Measurements from ENCODE around the gene PADI6.

Gene PADI6

GRCh38 chr1:17356387-17357026, 15.5 kb upstream of the PADI6 start:
- DNase-seq (ENCODE audit: low read depth), result no peak

- DNase-seq (ENCODE audit: low read depth), result no peak
Observed at GRCh38 chr1:17358557-17358956, 13.4 kb upstream of the PADI6 start.

DNA sequence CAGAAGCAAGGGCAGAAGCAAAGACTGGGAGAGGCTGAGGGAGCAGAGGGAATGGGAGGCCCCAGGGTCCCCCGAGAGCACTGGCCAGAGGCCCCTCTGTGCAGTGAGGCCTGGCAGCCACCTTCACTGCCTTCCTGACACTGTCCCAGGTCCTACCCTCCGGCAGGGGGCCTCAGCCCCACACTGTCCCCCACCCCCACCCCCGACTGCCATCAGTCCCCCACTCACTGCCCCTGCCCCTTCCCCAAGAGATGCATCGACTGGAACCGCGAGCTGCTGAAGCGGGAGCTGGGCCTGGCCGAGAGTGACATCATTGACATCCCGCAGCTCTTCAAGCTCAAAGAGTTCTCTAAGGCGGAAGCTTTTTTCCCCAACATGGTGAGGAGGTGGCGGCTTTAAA, 13.0 kb upstream of the PADI6 start:
- DNase-seq (ENCODE audit: low read depth), result no peak

GRCh38 chr1:17359808-17360207, 12.2 kb upstream of the PADI6 start:
- no peak for DNase-seq (ENCODE audit: low read depth)

DNA sequence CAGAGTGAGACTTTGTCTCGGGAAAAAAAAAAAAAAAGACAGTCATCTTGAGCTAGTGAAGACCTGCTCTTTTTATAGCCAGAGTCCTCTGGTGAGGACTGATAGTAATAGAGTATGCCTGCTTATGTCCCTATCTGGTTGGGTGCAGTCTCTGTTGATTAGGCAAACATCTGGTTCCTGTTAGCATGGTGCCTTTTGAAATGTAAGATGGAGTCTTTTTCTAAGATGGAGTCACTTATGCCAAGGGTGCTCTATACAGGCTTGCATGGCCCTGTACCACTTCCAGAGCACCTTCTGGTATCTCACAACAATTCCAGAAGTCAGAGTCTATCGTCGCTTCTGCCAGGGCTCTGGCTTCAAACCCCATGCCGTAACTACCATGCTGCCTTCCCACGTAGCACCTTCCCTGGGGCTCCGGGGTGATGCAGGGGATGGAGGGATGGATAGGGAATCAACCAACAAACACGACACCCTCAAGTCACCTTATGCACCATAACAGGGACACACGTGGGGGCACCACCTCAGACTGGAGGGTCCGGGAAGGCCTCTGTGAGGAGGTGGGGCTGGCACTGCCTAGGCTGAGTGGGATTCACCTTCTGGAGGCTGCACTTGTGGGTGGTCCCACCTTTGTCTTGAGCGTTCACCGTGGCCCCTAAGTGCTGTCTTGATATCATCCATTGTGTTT, 11.6 kb upstream of the PADI6 start:
- DNase-seq (ENCODE audit: low read depth), result no peak

DNA sequence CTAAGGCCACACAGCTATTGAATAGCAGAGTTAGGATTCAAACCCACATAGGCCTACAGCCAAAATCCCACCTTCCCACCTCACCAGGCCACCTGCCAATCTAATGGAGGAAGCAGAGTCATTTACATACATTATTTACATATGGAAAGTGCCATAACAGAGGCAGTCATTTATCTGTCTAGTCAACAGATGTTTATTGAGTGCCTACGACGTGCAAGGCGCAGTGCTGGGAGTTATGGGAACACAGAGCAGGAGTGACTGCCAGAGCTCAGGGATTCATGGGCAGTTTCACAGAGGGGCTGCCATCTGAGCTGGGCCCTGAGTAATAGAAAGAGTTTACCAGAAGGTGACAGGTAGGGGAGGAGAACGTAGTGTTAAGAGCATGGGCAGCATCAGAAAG, 10.3 kb upstream of the PADI6 start:
- DNase-seq (ENCODE audit: low read depth), result no peak

DNA sequence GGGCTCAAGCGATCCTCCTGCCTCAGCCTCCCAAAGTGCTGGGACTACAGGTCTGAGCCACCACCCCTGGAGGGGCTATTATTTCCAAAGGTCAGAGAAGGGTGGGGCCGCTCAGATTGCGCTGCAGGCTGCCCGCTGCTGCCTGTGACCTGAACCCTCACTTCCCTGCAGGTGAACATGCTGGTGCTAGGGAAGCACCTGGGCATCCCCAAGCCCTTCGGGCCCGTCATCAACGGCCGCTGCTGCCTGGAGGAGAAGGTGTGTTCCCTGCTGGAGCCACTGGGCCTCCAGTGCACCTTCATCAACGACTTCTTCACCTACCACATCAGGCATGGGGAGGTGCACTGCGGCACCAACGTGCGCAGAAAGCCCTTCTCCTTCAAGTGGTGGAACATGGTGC, 8.6 kb upstream of the PADI6 start:
- no peak for DNase-seq (ENCODE audit: low read depth)

GRCh38 chr1:17363771-17364170, 8.2 kb upstream of the PADI6 start:
- DNase-seq (ENCODE audit: low read depth), result no peak

GRCh38 chr1:17365293-17365692, 6.7 kb upstream of the PADI6 start:
- DNase-seq (ENCODE audit: low read depth), result no peak

DNA sequence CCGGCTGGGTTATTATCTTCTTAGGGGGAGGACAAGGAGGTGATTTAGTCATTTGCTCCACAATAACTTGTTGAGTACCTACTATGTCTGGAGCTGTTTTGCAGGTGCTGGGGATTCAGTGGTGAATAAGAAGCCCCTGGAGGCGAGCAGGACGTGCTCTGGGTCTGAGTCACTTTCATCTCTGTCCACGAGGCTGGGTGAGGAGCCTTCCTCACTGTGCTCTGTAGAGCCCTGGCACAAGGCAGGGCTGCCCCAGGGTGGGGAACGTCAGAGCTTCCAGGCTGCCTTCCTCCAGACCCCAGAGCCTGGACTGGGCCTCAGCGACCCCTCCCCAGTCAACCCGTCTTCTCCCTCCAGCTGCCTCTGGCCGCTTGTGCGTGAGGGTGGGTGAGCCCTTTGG, 2.5 kb upstream of the PADI6 start:
- no peak for DNase-seq (ENCODE audit: low read depth)

GRCh38 chr1:17370618-17371017, 1.4 kb upstream of the PADI6 start:
- no peak for DNase-seq (ENCODE audit: low read depth)

DNA sequence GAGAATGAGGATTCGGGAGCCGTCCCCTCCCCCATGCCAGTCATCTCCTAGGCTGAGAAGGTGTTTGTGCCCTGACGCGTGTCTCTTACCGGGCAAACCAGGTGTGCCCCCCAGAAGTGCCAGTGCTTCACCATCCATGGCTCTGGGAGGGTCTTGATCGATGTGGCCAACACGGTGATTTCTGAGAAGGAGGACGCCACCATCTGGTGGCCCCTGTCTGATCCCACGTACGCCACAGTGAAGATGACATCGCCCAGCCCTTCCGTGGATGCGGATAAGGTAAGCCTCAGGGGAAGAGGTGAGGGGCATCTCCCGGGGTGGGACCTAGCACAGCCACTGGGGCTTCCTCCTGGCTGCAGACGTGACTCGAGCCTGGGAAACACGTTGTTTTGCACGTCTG, 959 bp downstream of the PADI6 start:
- no peak for DNase-seq (ENCODE audit: low read depth)

DNA sequence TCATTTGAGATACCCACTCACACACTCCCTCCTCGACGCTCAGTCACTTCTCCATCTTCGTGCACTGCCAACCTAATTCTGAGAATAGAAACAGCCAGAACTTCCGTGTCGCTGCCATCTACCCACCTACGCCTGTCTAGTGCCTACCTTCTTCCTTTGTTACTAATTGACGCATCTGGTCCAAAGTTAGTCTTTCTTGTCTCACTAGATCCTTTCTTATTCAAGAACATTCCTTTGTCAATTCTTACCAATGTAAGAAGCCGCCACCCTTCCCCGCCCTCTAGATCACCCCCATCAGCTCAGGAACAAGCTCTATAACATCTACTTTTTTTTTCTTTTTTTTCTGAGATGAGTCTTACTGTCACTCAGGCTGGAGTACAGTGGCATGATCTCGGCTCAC, 3.7 kb downstream of the PADI6 start:
- no peak for DNase-seq (ENCODE audit: low read depth)

DNA sequence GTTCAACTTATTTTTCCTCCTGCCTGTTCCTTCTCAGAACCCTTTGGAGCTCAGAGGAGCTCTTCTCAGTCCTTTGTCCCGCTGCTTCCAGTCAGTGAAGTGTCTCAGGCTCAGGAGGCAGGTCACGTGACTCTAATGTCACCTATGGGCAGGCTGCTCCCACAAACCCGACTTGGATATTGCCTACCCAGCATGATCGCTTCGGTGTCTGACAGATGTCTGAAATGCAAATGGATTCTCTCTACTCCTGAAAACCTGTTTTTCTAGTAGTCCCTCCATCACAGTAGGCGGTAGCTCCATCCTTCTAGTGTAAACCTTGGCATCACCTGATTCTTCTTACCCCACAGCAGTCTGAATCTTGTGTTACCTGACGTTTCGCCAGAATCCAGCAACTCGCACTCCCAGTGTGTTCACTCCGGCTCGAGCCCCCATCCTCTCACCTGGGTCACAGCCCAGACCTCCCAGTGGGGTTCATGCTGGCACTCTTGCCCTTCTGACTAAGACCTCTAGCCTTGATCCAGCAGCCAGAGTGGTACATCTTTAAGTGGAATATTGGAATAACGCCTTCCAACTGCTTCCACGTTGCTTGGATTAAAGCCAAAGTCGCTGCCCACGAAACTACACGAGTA, 5.4 kb downstream of the PADI6 start:
- no peak for DNase-seq (ENCODE audit: low read depth)

GRCh38 chr1:17381161-17381560, 9.2 kb downstream of the PADI6 start:
- DNase-seq (ENCODE audit: low read depth), result no peak

GRCh38 chr1:17392199-17392740, 20.3 kb downstream of the PADI6 start:
- no peak for DNase-seq (ENCODE audit: low read depth)

- DNase-seq (ENCODE audit: low read depth), result no peak
Observed at GRCh38 chr1:17393230-17393629, 21.2 kb downstream of the PADI6 start.

GRCh38 chr1:17397910-17398695, 26.1 kb downstream of the PADI6 start:
- DNase-seq (ENCODE audit: low read depth), result no peak

GRCh38 chr1:17400725-17401341, 28.8 kb downstream of the PADI6 start:
- no peak for DNase-seq (ENCODE audit: low read depth)

DNA sequence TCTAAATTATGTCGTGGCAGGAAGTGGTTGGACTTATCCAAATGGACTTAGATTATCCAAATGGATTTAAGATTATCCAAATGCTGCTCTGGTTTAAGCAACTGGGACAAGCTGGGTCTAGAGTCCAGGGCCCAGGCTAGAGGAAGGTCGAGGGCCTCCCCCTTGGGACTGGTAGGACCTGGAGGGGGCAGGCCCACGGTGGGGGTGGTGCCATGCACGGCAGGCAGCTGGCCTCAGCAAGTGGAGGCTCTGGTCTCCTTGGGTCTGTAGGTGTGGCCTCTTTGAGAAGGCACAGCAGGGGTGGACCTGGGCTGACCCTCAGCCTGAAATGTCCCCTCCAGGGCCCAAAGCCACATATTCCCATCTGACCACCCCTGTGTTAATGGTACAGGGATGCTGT, 29.8 kb downstream of the PADI6 start:
- DNase-seq (ENCODE audit: low read depth), result no peak

DNA sequence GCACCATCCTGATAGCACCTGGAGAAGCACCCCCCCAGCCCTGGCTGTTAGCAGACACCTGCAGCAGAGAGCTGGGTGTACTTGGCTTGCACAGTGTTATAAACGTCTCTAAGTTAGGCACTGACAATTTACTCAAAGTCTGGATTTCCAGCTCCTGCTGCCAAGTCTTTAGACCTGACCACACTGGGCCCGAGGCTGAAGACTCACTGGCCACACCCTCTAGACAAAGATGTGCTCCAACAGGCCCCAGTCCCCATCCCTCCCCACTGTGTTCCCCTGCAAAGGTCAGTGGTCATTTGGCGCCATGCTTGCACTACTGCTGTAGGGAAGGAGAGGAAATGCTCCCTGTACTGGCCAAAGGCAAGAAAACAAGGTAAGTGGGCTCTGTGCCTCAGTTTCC, 31.1 kb downstream of the PADI6 start:
- no peak for DNase-seq (ENCODE audit: low read depth)

DNA sequence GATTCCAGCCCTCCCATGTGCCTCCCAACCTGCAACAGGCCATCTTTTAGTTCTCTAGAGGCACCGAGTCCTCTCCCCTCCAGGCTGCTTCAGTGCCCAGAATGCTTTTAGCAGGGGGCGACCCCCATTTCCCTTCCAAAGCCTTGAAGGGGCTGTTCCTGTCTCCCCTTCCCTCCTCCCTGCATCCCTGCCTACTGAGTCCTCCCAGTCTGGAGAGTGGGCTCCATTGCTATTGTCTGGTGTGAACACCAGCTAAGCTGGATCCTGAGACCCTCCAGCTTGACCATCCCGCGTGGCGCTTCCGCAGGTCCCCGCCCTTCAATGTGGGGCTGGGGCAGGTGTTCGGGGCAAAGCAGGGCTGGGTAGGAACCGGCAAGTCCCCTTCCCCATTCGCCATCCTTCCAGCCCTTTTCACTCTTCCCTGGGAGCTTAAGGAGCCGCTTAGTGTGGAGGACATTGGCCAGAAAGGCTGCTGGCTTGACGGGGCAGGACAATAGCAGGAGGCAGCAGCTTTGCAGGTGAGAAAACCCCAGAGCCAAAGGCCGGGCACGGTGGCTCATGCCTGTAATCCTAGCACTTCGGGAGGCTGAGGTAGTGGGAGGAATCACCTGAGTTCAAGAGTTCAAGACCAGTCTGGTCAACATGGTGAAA, 32.2 kb downstream of the PADI6 start:
- DNase-seq (ENCODE audit: low read depth), result no peak

Measured in stimulated activated CD8-positive, alpha-beta memory T cell treated with anti-CD3 and anti-CD28 coated beads, Interleukin-7, amount 100 ng/mL, for 24 hours (primary cell).